ENCODE measurements around the gene NRCAM.
"Not testable (repeated sequence)": the region's sequence is repeated elsewhere in the genome, so short reads cannot be mapped to it uniquely, and the experiment has no call there.

The NRCAM gene

DNA sequence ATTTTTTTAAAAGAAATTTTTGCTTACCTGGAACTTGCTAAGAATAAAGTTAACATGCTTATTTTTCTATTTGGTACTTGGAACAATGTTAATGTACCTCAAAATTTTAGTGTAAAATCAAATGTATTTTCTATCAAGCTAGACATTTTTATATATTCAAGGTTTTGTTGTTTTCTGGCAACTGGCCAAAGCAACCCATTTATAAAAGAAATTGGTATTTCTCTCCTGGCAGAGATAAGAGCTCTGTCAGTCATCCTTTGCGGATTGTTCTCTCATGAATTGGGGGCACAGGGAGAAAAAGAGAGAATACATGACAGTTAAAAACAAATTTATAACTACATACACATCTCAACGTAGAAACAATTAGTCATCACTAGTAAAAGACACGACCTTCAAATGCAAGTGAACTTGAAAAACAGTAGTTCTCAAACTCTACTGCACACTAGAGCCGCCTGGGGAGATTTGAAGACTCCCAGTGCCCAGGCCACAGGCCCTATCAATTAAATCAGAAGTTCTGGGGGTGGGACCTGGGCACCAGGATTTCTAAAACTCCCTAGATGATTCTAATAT lies 173.7 kb downstream of the NRCAM start:
- Histone ChIP-seq H3K27me3 (no peaks in the 10 kb centered on the region), H3K4me1 (peaks cover 47% of the 10 kb centered on the region), H3K36me3 (peaks cover 13% of the 10 kb centered on the region), H3K9me3 (peaks cover 8% of the 10 kb centered on the region; the same call in 1 of the 2 replicates), H3K4me3 (ENCODE audit: low read depth, low read length) (no peak overlapping the region)
- TF ChIP-seq, protein P1, sequence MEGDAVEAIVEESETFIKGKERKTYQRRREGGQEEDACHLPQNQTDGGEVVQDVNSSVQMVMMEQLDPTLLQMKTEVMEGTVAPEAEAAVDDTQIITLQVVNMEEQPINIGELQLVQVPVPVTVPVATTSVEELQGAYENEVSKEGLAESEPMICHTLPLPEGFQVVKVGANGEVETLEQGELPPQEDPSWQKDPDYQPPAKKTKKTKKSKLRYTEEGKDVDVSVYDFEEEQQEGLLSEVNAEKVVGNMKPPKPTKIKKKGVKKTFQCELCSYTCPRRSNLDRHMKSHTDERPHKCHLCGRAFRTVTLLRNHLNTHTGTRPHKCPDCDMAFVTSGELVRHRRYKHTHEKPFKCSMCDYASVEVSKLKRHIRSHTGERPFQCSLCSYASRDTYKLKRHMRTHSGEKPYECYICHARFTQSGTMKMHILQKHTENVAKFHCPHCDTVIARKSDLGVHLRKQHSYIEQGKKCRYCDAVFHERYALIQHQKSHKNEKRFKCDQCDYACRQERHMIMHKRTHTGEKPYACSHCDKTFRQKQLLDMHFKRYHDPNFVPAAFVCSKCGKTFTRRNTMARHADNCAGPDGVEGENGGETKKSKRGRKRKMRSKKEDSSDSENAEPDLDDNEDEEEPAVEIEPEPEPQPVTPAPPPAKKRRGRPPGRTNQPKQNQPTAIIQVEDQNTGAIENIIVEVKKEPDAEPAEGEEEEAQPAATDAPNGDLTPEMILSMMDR (IDR thresholded peaks at IDR 0.05; ENCODE audit: low read depth, low read length), result no peak
- peak; percentile 29 for DNase-seq

DNA sequence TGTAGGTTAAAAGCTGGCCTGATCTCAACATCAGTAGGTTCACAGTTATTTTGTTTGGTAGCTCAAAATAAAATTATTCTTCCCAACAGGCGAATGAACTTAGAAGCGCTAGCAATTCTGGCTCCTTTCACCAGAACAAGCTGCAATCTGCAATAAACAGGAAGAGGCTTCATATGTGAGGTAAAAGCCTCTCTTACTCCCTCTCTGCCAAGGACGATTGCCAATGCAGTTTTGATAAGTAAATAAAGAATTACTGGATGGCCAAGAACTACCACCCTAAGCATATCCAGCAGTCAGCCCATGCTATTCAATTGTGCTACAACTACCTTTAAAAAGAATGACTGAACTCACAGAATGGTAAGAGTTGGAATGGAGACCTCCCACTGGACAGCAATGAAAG lies 176.1 kb downstream of the NRCAM start:
- no peaks in the 10 kb centered on the region for H3K27me3 ChIP-seq
- DNase-seq, result no peak
- TF ChIP-seq, protein P1 (IDR thresholded peaks at IDR 0.05; ENCODE audit: low read depth, low read length), result no peak
- H3K9me3 ChIP-seq, result peaks cover 8% of the 10 kb centered on the region; the same call in 1 of the 2 replicates
- peaks cover 16% of the 10 kb centered on the region for H3K36me3 ChIP-seq
- peaks cover 37% of the 10 kb centered on the region for H3K4me1 ChIP-seq
- no peak overlapping the region for H3K4me3 ChIP-seq (ENCODE audit: low read depth, low read length)

DNA sequence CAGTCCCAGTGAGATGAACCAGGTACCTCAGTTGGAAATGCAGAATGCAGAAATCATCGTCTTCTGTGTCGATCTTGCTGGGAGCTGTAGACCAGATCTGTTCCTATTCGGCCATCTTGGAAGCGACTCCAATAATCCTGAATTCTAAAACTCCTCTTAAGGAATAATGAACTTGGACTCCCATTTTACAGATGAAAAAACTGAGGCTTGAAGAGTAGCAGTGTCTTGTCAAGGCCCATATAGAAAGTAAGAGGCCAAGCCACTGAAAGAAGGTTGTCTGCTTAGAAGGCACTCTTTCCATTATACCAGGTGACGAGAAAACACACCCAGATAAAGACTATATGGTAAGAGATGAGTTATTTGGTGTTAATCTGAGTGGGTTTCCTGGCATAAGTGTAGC lies 177.5 kb downstream of the NRCAM start:
- Histone ChIP-seq H3K4me1 (peaks cover 25% of the 10 kb centered on the region), H3K9me3 (peaks cover 8% of the 10 kb centered on the region; the same call in 1 of the 2 replicates), H3K36me3 (peaks cover 16% of the 10 kb centered on the region), H3K27me3 (no peaks in the 10 kb centered on the region), H3K4me3 (ENCODE audit: low read depth, low read length) (no peak overlapping the region)
- no peak for DNase-seq
- TF ChIP-seq, protein P1 (IDR thresholded peaks at IDR 0.05; ENCODE audit: low read depth, low read length), result no peak

DNA sequence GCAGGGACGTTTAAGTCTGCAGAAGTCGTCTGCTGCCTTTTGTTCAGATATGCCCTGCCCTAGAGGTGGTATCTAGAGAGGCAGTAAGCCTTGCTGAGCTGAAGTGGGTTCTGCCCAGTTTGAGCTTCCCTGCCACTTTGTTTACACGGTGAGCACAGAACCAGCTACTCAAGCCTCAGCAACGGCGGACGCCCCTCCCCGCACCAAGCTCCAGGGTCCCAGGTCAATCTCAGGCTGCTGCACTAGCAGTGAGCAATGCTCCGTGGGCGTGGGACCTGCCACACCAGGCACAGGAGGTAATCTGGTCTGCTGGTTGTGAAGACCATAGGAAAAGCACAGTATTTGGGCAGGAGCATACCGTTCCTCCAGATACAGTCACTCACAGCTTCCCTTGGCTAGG lies 178.0 kb downstream of the NRCAM start:
- H3K27me3 ChIP-seq, result no peaks in the 10 kb centered on the region
- DNase-seq, result no peak
- H3K4me3 ChIP-seq (ENCODE audit: low read depth, low read length), result no peak overlapping the region
- peaks cover 20% of the 10 kb centered on the region for H3K4me1 ChIP-seq
- H3K36me3 ChIP-seq, result peaks cover 16% of the 10 kb centered on the region
- TF ChIP-seq, protein P1 (IDR thresholded peaks at IDR 0.05; ENCODE audit: low read depth, low read length), result no peak
- peaks cover 8% of the 10 kb centered on the region; the same call in 1 of the 2 replicates for H3K9me3 ChIP-seq

DNA sequence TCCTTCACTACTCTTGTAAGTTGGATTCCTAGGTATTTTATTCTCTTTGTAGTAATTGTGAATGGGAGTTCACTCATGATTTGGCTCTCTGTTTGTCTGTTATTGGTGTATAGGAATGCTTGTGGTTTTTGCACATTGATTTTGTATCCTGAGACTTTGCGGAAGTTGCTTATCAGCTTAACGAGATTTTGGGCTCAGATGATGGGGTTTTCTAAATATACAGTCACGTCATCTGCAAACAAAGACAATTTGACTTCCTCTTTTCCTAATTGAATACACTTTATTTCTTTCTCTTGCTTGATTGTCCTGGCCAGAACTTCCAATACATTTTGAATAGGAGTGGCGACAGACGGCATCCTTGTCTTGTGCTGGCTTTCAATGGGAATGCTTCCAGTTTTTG lies 181.8 kb downstream of the NRCAM start:
- DNase-seq; H3K9me3 ChIP-seq; H3K27me3 ChIP-seq; H3K4me3 ChIP-seq (ENCODE audit: low read depth, low read length); H3K4me1 ChIP-seq: not testable (repeated sequence)
- peaks cover 16% of the 10 kb centered on the region for H3K36me3 ChIP-seq

DNA sequence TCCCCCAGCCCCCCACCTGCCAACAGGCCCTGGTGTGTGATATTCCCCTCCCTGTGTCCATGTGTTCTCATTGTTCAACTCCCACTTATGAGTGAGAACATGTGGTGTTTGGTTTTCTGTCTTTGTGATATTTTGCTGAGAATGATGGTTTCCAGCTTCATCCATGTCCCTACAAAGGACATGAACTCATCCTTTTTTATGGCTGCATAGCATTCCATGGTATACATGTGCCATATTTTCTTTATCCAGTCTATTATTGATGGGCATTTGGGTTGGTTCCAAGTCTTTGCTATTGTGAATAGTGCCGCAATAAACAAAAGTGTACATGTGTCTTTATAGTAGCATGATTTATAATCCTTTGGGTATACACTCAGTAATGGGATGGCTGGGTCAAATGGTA lies 183.3 kb downstream of the NRCAM start:
- H3K4me3 ChIP-seq (ENCODE audit: low read depth, low read length); DNase-seq; H3K27me3 ChIP-seq; H3K36me3 ChIP-seq; H3K4me1 ChIP-seq; H3K9me3 ChIP-seq: not testable (repeated sequence)

DNA sequence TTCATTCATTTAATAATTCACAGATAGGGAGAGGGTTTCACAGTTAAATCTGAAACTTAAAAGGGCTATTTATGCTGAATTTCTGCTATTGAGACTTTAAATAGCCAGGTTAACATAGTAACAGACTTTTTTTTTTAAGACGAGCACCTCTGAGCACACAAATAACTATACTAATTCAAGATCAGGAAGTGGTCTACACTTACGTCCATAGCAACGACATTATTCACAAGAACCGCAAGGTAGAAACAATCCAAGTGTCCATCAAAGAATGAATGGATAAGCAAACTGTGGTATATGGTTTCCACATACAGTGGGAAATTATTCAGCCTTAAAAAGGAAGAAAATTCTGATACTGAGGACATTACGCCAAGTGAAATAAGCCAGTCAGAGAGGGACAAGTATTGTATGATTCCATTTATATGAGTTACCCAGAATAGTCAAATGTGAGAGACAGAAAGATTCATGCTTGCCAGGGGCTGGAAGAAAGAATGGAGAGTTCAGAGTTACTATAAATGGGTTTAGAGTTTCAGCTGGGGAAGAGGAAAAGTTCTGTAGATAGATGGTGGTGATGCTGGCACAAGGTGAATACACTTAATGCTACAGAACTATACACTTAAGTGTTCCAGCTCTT lies 185.7 kb downstream of the NRCAM start:
- Histone ChIP-seq H3K9me3 (no peaks in the 10 kb centered on the region), H3K4me3 (ENCODE audit: low read depth, low read length) (no peak overlapping the region), H3K4me1 (peaks cover 26% of the 10 kb centered on the region), H3K36me3 (no peaks in the 10 kb centered on the region; the same call in 1 of the 2 replicates), H3K27me3 (no peaks in the 10 kb centered on the region)
- DNase-seq, result no peak
- TF ChIP-seq, protein P1 (IDR thresholded peaks at IDR 0.05; ENCODE audit: low read depth, low read length), result no peak

Measured in BE2C (cell line).